OCI-LY1 (cell line): ENCODE measurements around the gene RAB40C.

Experiments used
- H2AFZ ChIP-seq: fragments of 200-600 bp; sonication (generic), shearing (Covaris generic); 2 replicates; pipeline ENCODE4 v1.6.0; 2014; ENCODE audit warnings: antibody characterized with exemption, mild to moderate bottlenecking, low read length
- H3F3A ChIP-seq: fragments of 200-600 bp; sonication (generic), shearing (Covaris generic); 2 replicates; pipeline ENCODE4 v1.6.0; 2014; ENCODE audit warnings: mild to moderate bottlenecking, antibody characterized with exemption, low read length, moderate library complexity; ENCODE audit not compliant: insufficient read depth
- H3K27ac ChIP-seq: fragments of 200-600 bp; sonication (generic); 2 replicates; pipeline ENCODE4 v1.5.1; 2014; ENCODE audit warnings: low read length, mixed run types, mild to moderate bottlenecking, low read depth; ENCODE audit not compliant: poor library complexity, severe bottlenecking
- H3K27me3 ChIP-seq: fragments of 200-600 bp; sonication (generic); 2 replicates; pipeline ENCODE4 v1.6.0; 2014; ENCODE audit warnings: antibody characterized with exemption, mild to moderate bottlenecking, low read length, moderate library complexity; ENCODE audit not compliant: insufficient read depth
- H3K36me3 ChIP-seq: fragments of 200-600 bp; sonication (generic); 2 replicates; pipeline ENCODE4 v1.6.1; 2014; ENCODE audit warnings: mild to moderate bottlenecking, antibody characterized with exemption, low read length, moderate library complexity, mixed read lengths; ENCODE audit not compliant: insufficient read depth
- H3K4me1 ChIP-seq: fragments of 200-600 bp; sonication (generic); 2 replicates; pipeline ENCODE4 v1.5.1; 2014; ENCODE audit warnings: mild to moderate bottlenecking, low read length, moderate library complexity; ENCODE audit not compliant: insufficient read depth, severe bottlenecking
- H3K4me2 ChIP-seq: fragments of 200-600 bp; sonication (generic), shearing (Covaris generic); 2 replicates; pipeline ENCODE4 v1.6.1; 2014; ENCODE audit warnings: low read length
- H3K4me3 ChIP-seq: fragments of 200-600 bp; sonication (generic); 2 replicates; pipeline ENCODE4 v1.5.1; 2014; ENCODE audit warnings: low read length, low read depth, mild to moderate bottlenecking, mixed read lengths; ENCODE audit not compliant: poor library complexity, severe bottlenecking
- H3K79me2 ChIP-seq: fragments of 200-600 bp; shearing (Covaris generic); 2 replicates; pipeline ENCODE4 v1.6.1; 2016; ENCODE audit warnings: mixed run types, low read length, mixed read lengths; ENCODE audit not compliant: insufficient read depth
- H3K9ac ChIP-seq: fragments of 200-600 bp; sonication (generic), shearing (Covaris generic); 2 replicates; pipeline ENCODE4 v1.6.1; 2014; ENCODE audit warnings: mild to moderate bottlenecking, low read length, mixed read lengths
- H3K9me2 ChIP-seq: fragments of 200-600 bp; sonication (generic), shearing (Covaris generic); 2 replicates; pipeline ENCODE4 v1.6.1; 2014; ENCODE audit warnings: low read depth, mild to moderate bottlenecking, low read length, mixed read lengths
- H3K9me3 ChIP-seq: fragments of 200-600 bp; shearing (Covaris generic); 2 replicates; pipeline ENCODE4 v1.6.1; 2014; ENCODE audit warnings: low read length, mixed read lengths
- H4K20me1 ChIP-seq: fragments of 200-600 bp; sonication (generic), shearing (Covaris generic); 2 replicates; pipeline ENCODE4 v1.6.0; 2016; ENCODE audit warnings: mild to moderate bottlenecking, low read length; ENCODE audit not compliant: insufficient read depth
- CTCF ChIP-seq: fragments of 200-600 bp; sonication (generic), shearing (Covaris generic); IDR thresholded peaks from 2 replicates; pipeline ENCODE4 v1.5.1; 2017; ENCODE audit warnings: mild to moderate bottlenecking, antibody characterized with exemption, low read length, moderate library complexity, mixed read lengths
- EZH2 ChIP-seq: fragments of 200-600 bp; sonication (generic), shearing (Covaris generic); IDR thresholded peaks from 2 replicates; pipeline ENCODE4 v1.8.0; 2017; ENCODE audit warnings: borderline replicate concordance, mixed run types, mild to moderate bottlenecking, antibody characterized with exemption, low read length, moderate library complexity, mixed read lengths

Gene RAB40C

GRCh38 chr16:654034-654433, 64.2 kb downstream of the RAB40C start:
- Histone ChIP-seq H3F3A (no peaks in the 10 kb centered on the region), H3K79me2 (no peaks in the 10 kb centered on the region), H3K9me3 (no peaks in the 10 kb centered on the region), H3K4me2 (no peak overlapping the region), H3K27me3 (no peaks in the 10 kb centered on the region), H3K9me2 (no peaks in the 10 kb centered on the region), H3K36me3 (peaks cover 36% of the 10 kb centered on the region), H3K9ac (no peak overlapping the region), H3K4me1 (peaks cover 15% of the 10 kb centered on the region), H3K27ac (no peak overlapping the region), H2AFZ (no peak overlapping the region), H4K20me1 (no peaks in the 10 kb centered on the region), H3K4me3 (no peak overlapping the region)
- TF ChIP-seq CTCF, result no peak
- no peak for TF ChIP-seq EZH2

- Histone ChIP-seq H2AFZ (no peak overlapping the region), H3K4me2 (no peak overlapping the region), H3K9ac (no peak overlapping the region), H3K79me2 (no peaks in the 10 kb centered on the region), H3K27ac (no peak overlapping the region), H3K27me3 (no peaks in the 10 kb centered on the region), H3K4me1 (peaks cover 6% of the 10 kb centered on the region), H3K9me3 (no peaks in the 10 kb centered on the region), H4K20me1 (no peaks in the 10 kb centered on the region), H3K36me3 (peaks cover 49% of the 10 kb centered on the region), H3F3A (no peaks in the 10 kb centered on the region), H3K4me3 (no peak overlapping the region), H3K9me2 (no peaks in the 10 kb centered on the region)
- TF ChIP-seq CTCF (no peak), EZH2 (no peak)
These were observed 67.6 kb downstream of the RAB40C start for GRCh38 chr16:657487-657886.

GRCh38 chr16:658679-659571, 69.1 kb downstream of the RAB40C start:
- peaks cover 6% of the 10 kb centered on the region for H3K4me1 ChIP-seq
- H3K27me3 ChIP-seq, result no peaks in the 10 kb centered on the region
- H2AFZ ChIP-seq, result no peak overlapping the region

More at GRCh38 chr16:658679-659571, 69.1 kb downstream of the RAB40C start:
- Histone ChIP-seq H3K4me3 (no peak overlapping the region), H3K4me2 (no peak overlapping the region), H3K9ac (no peak overlapping the region), H3K27ac (no peak overlapping the region), H4K20me1 (no peaks in the 10 kb centered on the region), H3F3A (no peaks in the 10 kb centered on the region), H3K36me3 (peaks cover 47% of the 10 kb centered on the region), H3K9me2 (no peaks in the 10 kb centered on the region), H3K79me2 (no peaks in the 10 kb centered on the region), H3K9me3 (no peaks in the 10 kb centered on the region)
- TF ChIP-seq CTCF, result peak; percentile 30; the same call in 1 of the 2 replicates
- no peak for TF ChIP-seq EZH2
